GM12874 (cell line): ENCODE measurements around the gene GFER.

Source experiments
- CTCF ChIP-seq: IDR thresholded peaks from 2 replicates; pipeline ENCODE4 v1.5.1; 2011; ENCODE audit warnings: low read depth, mild to moderate bottlenecking, control low read depth, low read length, moderate library complexity; ENCODE audit not compliant: insufficient read depth

The GFER gene

GRCh38 chr16:1961651-1962067, 22.3 kb upstream of the GFER start:
- TF ChIP-seq CTCF = no peak

GRCh38 chr16:1963806-1964505, 20.0 kb upstream of the GFER start:
- peak; percentile 36; the same call in 1 of the 2 replicates for TF ChIP-seq CTCF

- no peak for TF ChIP-seq CTCF
These were observed 19.2 kb upstream of the GFER start, which contains the start of gene RPS2 for GRCh38 chr16:1964506-1965395. RPS2 (minus strand) TSS chr16:1964826; CDS start chr16:1964625, 201 bp downstream.

- TF ChIP-seq CTCF = no peak
These were observed 18.5 kb upstream of the GFER start for GRCh38 chr16:1965396-1966001.

GRCh38 chr16:1966460-1966859, 17.5 kb upstream of the GFER start, which contains the start of gene RNF151:
RNF151 (plus strand) TSS chr16:1966856; CDS start chr16:1966882, 26 bp downstream.
- TF ChIP-seq CTCF = no peak

- no peak for TF ChIP-seq CTCF
These were observed 15.6 kb upstream of the GFER start for GRCh38 chr16:1968146-1968953.
